Medulla oblongata (tissue), 1 donor: ENCODE measurements around the gene SMYD2.
"Not testable (repeated sequence)": the region's sequence is repeated elsewhere in the genome, so short reads cannot be mapped to it uniquely, and the experiment has no call there.

Experiments
- DNase-seq: peaks from one replicate; pipeline ENCODE4 v3.0.0-alpha.2; 2015; ENCODE audit errors: extremely low spot score

SMYD2 gene

GRCh38 chr1:214271995-214272731 is 8.8 kb upstream of the SMYD2 start:
- DNase-seq, result no peak

- DNase-seq, result no peak
Observed at GRCh38 chr1:214272964-214273533, 7.9 kb upstream of the SMYD2 start.

- not testable (repeated sequence) for DNase-seq
Observed at GRCh38 chr1:214275700-214276099, 5.3 kb upstream of the SMYD2 start.

GRCh38 chr1:214276786-214277185 is 4.2 kb upstream of the SMYD2 start:
- DNase-seq, result no peak

- DNase-seq, result no peak
Observed at GRCh38 chr1:214277704-214278635, 3.0 kb upstream of the SMYD2 start.

GRCh38 chr1:214280386-214281020 is 456 bp upstream of the SMYD2 start:
- peak; percentile 27 for DNase-seq

GRCh38 chr1:214281720-214282629 is 1.0 kb downstream of the SMYD2 start:
- DNase-seq, result peak; percentile 29

- no peak for DNase-seq
Observed at GRCh38 chr1:214282630-214283242, 1.8 kb downstream of the SMYD2 start.

GRCh38 chr1:214285610-214286440 is 4.9 kb downstream of the SMYD2 start:
- DNase-seq, result no peak

GRCh38 chr1:214287884-214288283 is 6.9 kb downstream of the SMYD2 start:
- no peak for DNase-seq

GRCh38 chr1:214289574-214290272 is 8.8 kb downstream of the SMYD2 start:
- no peak for DNase-seq

- no peak for DNase-seq
Observed at GRCh38 chr1:214290424-214291037, 9.6 kb downstream of the SMYD2 start.

GRCh38 chr1:214292322-214292721 is 11.4 kb downstream of the SMYD2 start:
- no peak for DNase-seq

GRCh38 chr1:214295934-214296333 is 15.0 kb downstream of the SMYD2 start:
- DNase-seq, result no peak

- no peak for DNase-seq
Observed at GRCh38 chr1:214296860-214297745, 16.1 kb downstream of the SMYD2 start.

- no peak for DNase-seq
Observed at GRCh38 chr1:214300149-214300780, 19.3 kb downstream of the SMYD2 start.

- no peak for DNase-seq
Observed at GRCh38 chr1:214301526-214301925, 20.6 kb downstream of the SMYD2 start.
